ENCODE measurements around the gene CSAD. TPM values are rescaled to one million over a fixed set of nuclear protein-coding genes. Genes with fewer than 3 reads are reported as not detected.

The CSAD gene
- total RNA-seq, 1 donor from 2014 or later: 44.9 TPM

GRCh38 chr12:53214687-53215455, 34.1 kb upstream of the CSAD start:
- H3K9me3 ChIP-seq: no peaks in the 10 kb centered on the region
- no peaks in the 10 kb centered on the region for H3K27me3 ChIP-seq
- DNase-seq (ENCODE audit: extremely low spot score in 2 of 2): no peak
- H3K4me3 ChIP-seq: no peak overlapping the region
- H3K4me1 ChIP-seq: peaks cover 64% of the 10 kb centered on the region
- peak overlapping the region; percentile 99 for H3K27ac ChIP-seq
- no peak for TF ChIP-seq CTCF (IDR thresholded peaks at IDR 0.05)
- no peak for TF ChIP-seq POLR2A (IDR thresholded peaks at IDR 0.05)
- no peak for TF ChIP-seq POLR2AphosphoS5 (IDR thresholded peaks at IDR 0.05; ENCODE audit: insufficient read depth in 1 of 2, low read depth in 1 of 2)
- intact Hi-C loops (cut with DNase I): loop anchor here (5.0 to 10.0 kb wide), 3 partner anchors 37 to 200 kb away; a partner anchor contains a TSS
- H3K36me3 ChIP-seq: peaks cover 0 to 58% of the 10 kb centered on the region in 2 donors

- intact Hi-C loops (cut with DNase I): loop anchor here (5.0 to 10.0 kb wide), 2 partner anchors 73 to 201 kb away; no protein-coding TSS in a partner anchor
- Histone ChIP-seq H3K9me3 (no peaks in the 10 kb centered on the region), H3K4me1 (peaks cover 63% of the 10 kb centered on the region), H3K36me3 (peaks cover 0 to 61% of the 10 kb centered on the region in 2 donors), H3K27ac (peak overlapping the region; percentile 99), H3K27me3 (no peaks in the 10 kb centered on the region), H3K4me3 (no peak overlapping the region)
- no peak for DNase-seq (ENCODE audit: extremely low spot score in 2 of 2)
- TF ChIP-seq POLR2AphosphoS5 (IDR thresholded peaks at IDR 0.05; ENCODE audit: insufficient read depth in 1 of 2, low read depth in 1 of 2): no peak
- TF ChIP-seq CTCF (IDR thresholded peaks at IDR 0.05): no peak
- no peak for TF ChIP-seq POLR2A (IDR thresholded peaks at IDR 0.05)
Measured at GRCh38 chr12:53214221-53214620, 33.5 kb upstream of the CSAD start.

GRCh38 chr12:53213348-53213747, 32.6 kb upstream of the CSAD start:
- Histone ChIP-seq H3K27me3 (no peaks in the 10 kb centered on the region), H3K36me3 (peaks cover 0 to 61% of the 10 kb centered on the region in 2 donors), H3K4me3 (no peak overlapping the region), H3K9me3 (no peaks in the 10 kb centered on the region), H3K4me1 (peaks cover 64% of the 10 kb centered on the region), H3K27ac (peak overlapping the region; percentile 99)
- intact Hi-C loops (cut with DNase I): loop anchor here (5.0 to 10.0 kb wide), 2 partner anchors 74 to 201 kb away; no protein-coding TSS in a partner anchor
- DNase-seq (ENCODE audit: extremely low spot score in 2 of 2): no peak
- TF ChIP-seq POLR2AphosphoS5 (IDR thresholded peaks at IDR 0.05; ENCODE audit: insufficient read depth in 1 of 2, low read depth in 1 of 2) (peak in 1 of 2 donors; percentile 40), POLR2A (IDR thresholded peaks at IDR 0.05) (no peak), CTCF (IDR thresholded peaks at IDR 0.05) (peak; percentile 92 to 98 (median 96))

GRCh38 chr12:53212931-53213330, 32.2 kb upstream of the CSAD start:
- intact Hi-C loops (cut with DNase I): loop anchor here (5.0 to 10.0 kb wide), 2 partner anchors 74 to 202 kb away; no protein-coding TSS in a partner anchor
- Histone ChIP-seq H3K27me3 (no peaks in the 10 kb centered on the region), H3K36me3 (peaks cover 0 to 61% of the 10 kb centered on the region in 2 donors), H3K4me1 (peaks cover 65% of the 10 kb centered on the region), H3K4me3 (no peak overlapping the region), H3K27ac (peak overlapping the region; percentile 99), H3K9me3 (no peaks in the 10 kb centered on the region)
- no peak for TF ChIP-seq POLR2A (IDR thresholded peaks at IDR 0.05)
- no peak for TF ChIP-seq CTCF (IDR thresholded peaks at IDR 0.05)
- no peak for TF ChIP-seq POLR2AphosphoS5 (IDR thresholded peaks at IDR 0.05; ENCODE audit: insufficient read depth in 1 of 2, low read depth in 1 of 2)
- DNase-seq (ENCODE audit: extremely low spot score in 2 of 2): no peak
